Cardiac muscle cell (in vitro differentiated cells and primary cell): Measurements from ENCODE around the gene MLH1. TPM values are rescaled to one million over a fixed set of nuclear protein-coding genes. Genes with fewer than 3 reads are reported as not detected.
"Not testable (repeated sequence)": the region's sequence is repeated elsewhere in the genome, so short reads cannot be mapped to it uniquely, and the experiment has no call there.

Source experiments
- DNase-seq, 2 donors: peaks; one replicate each; pipeline versions ENCODE4 v3.0.0 to v3.0.0-alpha.2; 2010 to 2017; ENCODE audit warnings: low read depth in 1 of 2, low spot score in 1 of 2
- H3K27ac ChIP-seq: fragments of 200-600 bp; sonication (generic); 2 replicates; pipeline ENCODE4 v1.5.1; 2016
- H3K27me3 ChIP-seq: fragments of 200-600 bp; sonication (generic); 2 replicates; pipeline ENCODE4 v1.6.0; 2016; ENCODE audit warnings: control low read depth
- H3K36me3 ChIP-seq: fragments of 200-600 bp; sonication (generic); 2 replicates; pipeline ENCODE4 v1.5.1; 2016; ENCODE audit warnings: control low read depth
- H3K4me1 ChIP-seq: fragments of 200-600 bp; sonication (generic); 2 replicates; pipeline ENCODE4 v1.8.1; 2017; ENCODE audit warnings: low read depth, mild to moderate bottlenecking, mixed run types
- H3K4me3 ChIP-seq: fragments of 200-600 bp; sonication (generic); 2 replicates; pipeline ENCODE4 v1.5.1; 2016; ENCODE audit warnings: mild to moderate bottlenecking
- H3K9me3 ChIP-seq: fragments of 200-600 bp; sonication (generic); 2 replicates; pipeline ENCODE4 v1.5.1; 2017; ENCODE audit warnings: low read depth, mild to moderate bottlenecking, control low read depth
- CTCF ChIP-seq: IDR thresholded peaks from 2 replicates; pipeline ENCODE4 v1.5.1; 2012; ENCODE audit warnings: low read depth, mild to moderate bottlenecking, low read length
- polyA plus RNA-seq: library from polyadenylated mRNA; unstranded; fragments of >200 nt; fragmentation: Nextera tagmentation; extraction: Ambion mirVana; gene quantifications from 2 replicates; pipeline ENCODE4 v1.2.1, GENCODE V29; 2016
- total RNA-seq: library from RNA; depleted of rRNA; stranded (reverse); fragments of >200 nt; gene quantifications from 2 replicates; pipeline ENCODE4 v1.2.3, GENCODE V29; 2016

Gene MLH1
- total RNA-seq = 63.1 and 114 TPM in 2 replicates
- 35.2 and 51.6 TPM in 2 replicates for polyA plus RNA-seq

GRCh38 chr3:36993326-36994283 is at the start of gene MLH1:
TSS of gene MLH1 (plus strand) at chr3:36993518. CDS start at chr3:36993548, 30 bp downstream.
- peaks cover 37% of the 10 kb centered on the region for H3K4me1 ChIP-seq
- peak within 1 kb of the TSS; percentile 98 for H3K27ac ChIP-seq
- peak; percentile 94 to 100 for DNase-seq
- H3K36me3 ChIP-seq = peaks cover 8% of the 10 kb centered on the region
- peak within 1 kb of the TSS; percentile 69 for H3K4me3 ChIP-seq
- H3K27me3 ChIP-seq = no peaks in the 10 kb centered on the region
- no peak for TF ChIP-seq CTCF
- H3K9me3 ChIP-seq = no peaks in the 10 kb centered on the region

GRCh38 chr3:36943601-36944000 is 49.7 kb upstream of the MLH1 start:
- DNase-seq = no peak
- H3K4me3 ChIP-seq = peak overlapping the region; percentile 18
- H3K27me3 ChIP-seq = peaks cover 15% of the 10 kb centered on the region
- no peak overlapping the region for H3K27ac ChIP-seq
- no peaks in the 10 kb centered on the region for H3K36me3 ChIP-seq
- peaks cover 15% of the 10 kb centered on the region for H3K4me1 ChIP-seq
- H3K9me3 ChIP-seq = no peaks in the 10 kb centered on the region
- no peak for TF ChIP-seq CTCF

GRCh38 chr3:36944012-36944640 is 49.2 kb upstream of the MLH1 start:
- peaks cover 15% of the 10 kb centered on the region for H3K27me3 ChIP-seq
- DNase-seq = peak; percentile 35 to 75
- peak; percentile 19 for TF ChIP-seq CTCF
- no peaks in the 10 kb centered on the region for H3K9me3 ChIP-seq
- peak overlapping the region; percentile 18 for H3K4me3 ChIP-seq
- H3K27ac ChIP-seq = no peak overlapping the region
- peaks cover 15% of the 10 kb centered on the region for H3K4me1 ChIP-seq
- H3K36me3 ChIP-seq = no peaks in the 10 kb centered on the region

- Histone ChIP-seq H3K4me1 (peaks cover 15% of the 10 kb centered on the region), H3K27me3 (peaks cover 15% of the 10 kb centered on the region), H3K4me3 (peak within 1 kb of the TSS; percentile 18), H3K27ac (no peak within 1 kb of the TSS), H3K9me3 (no peaks in the 10 kb centered on the region), H3K36me3 (no peaks in the 10 kb centered on the region)
- DNase-seq = peak; percentile 15 to 79
- TF ChIP-seq CTCF = no peak
Observed at GRCh38 chr3:36944641-36945270, 48.6 kb upstream of the MLH1 start, which contains the start of gene TRANK1. TSS of gene TRANK1 (minus strand) at chr3:36945054. CDS start at chr3:36944809, 245 bp downstream.

- Histone ChIP-seq H3K27ac (no peak overlapping the region), H3K4me3 (no peak overlapping the region), H3K36me3 (no peaks in the 10 kb centered on the region), H3K9me3 (no peaks in the 10 kb centered on the region), H3K27me3 (peaks cover 15% of the 10 kb centered on the region), H3K4me1 (peaks cover 15% of the 10 kb centered on the region)
- TF ChIP-seq CTCF = no peak
- DNase-seq = no peak
Observed at GRCh38 chr3:36945333-36945980, 47.9 kb upstream of the MLH1 start.

GRCh38 chr3:36947814-36948213 is 45.5 kb upstream of the MLH1 start:
- H3K36me3 ChIP-seq, DNase-seq, H3K4me1 ChIP-seq, H3K27ac ChIP-seq, H3K4me3 ChIP-seq, H3K9me3 ChIP-seq: not testable (repeated sequence)
- H3K27me3 ChIP-seq = peaks cover 15% of the 10 kb centered on the region
